H1 (cell line): ENCODE measurements around the gene EDEM2. TPM values are rescaled to one million over a fixed set of nuclear protein-coding genes. Genes with fewer than 3 reads are reported as not detected.
"Not testable (repeated sequence)": the region's sequence is repeated elsewhere in the genome, so short reads cannot be mapped to it uniquely, and the experiment has no call there.

Experiments
- CTCF ChIA-PET: fragments of 300-600 bp; sonication (Branson Sonifier 250); formaldehyde crosslinking; loops from one replicate; lab custom pipeline; 2021; ENCODE audit not compliant: partially characterized antibody; lab: Charles Lee
- POLR2A ChIA-PET: fragments of 300-600 bp; sonication (Branson Sonifier 250); formaldehyde crosslinking; loops from one replicate; lab custom pipeline; 2021; ENCODE audit warnings: inconsistent platforms; ENCODE audit not compliant: partially characterized antibody; lab: Charles Lee
- DNase-seq, 2 experiments: peaks; one replicate each; pipeline versions ENCODE4 v3.0.0 to v3.0.0-alpha.2; 2010 to 2022; ENCODE audit warnings: low spot score in 2 of 2, low read depth in 1 of 2, mixed read lengths in 1 of 2
- FAIRE-seq: peaks from 2 replicates; lab custom pipeline; 2011; peaks lifted over from hg19 to GRCh38; lab: Jason Lieb, UNC
- H2AFZ ChIP-seq: 2 replicates; pipeline ENCODE4 v1.8.1; 2012; ENCODE audit warnings: low read length, inconsistent platforms
- H2AK5ac ChIP-seq: 2 replicates; pipeline ENCODE4 v1.6.1; 2013; ENCODE audit warnings: low read depth, low read length
- H2BK120ac ChIP-seq: replicated peaks from 2 replicates; pipeline ENCODE3; 2013; ENCODE audit warnings: low read depth, low read length, inconsistent platforms
- H2BK12ac ChIP-seq: 2 replicates; pipeline ENCODE4 v1.6.1; 2013; ENCODE audit warnings: low read depth, low read length
- H2BK15ac ChIP-seq: 2 replicates; pipeline ENCODE4 v1.6.1; 2013; ENCODE audit warnings: low read length
- H2BK20ac ChIP-seq: 2 replicates; pipeline ENCODE4 v1.6.1; 2013; ENCODE audit warnings: low read length
- H2BK5ac ChIP-seq: 2 replicates; pipeline ENCODE4 v1.6.1; 2013; ENCODE audit warnings: low read depth, low read length
- H3K14ac ChIP-seq: 2 replicates; pipeline ENCODE4 v1.6.1; 2013; ENCODE audit warnings: inconsistent platforms; ENCODE audit not compliant: insufficient read length
- H3K18ac ChIP-seq: 2 replicates; pipeline ENCODE4 v1.6.1; 2013; ENCODE audit warnings: low read length; ENCODE audit errors: extremely low read depth
- H3K23ac ChIP-seq: 2 replicates; pipeline ENCODE4 v1.6.1; 2013; ENCODE audit warnings: inconsistent platforms; ENCODE audit not compliant: insufficient read length
- H3K23me2 ChIP-seq: 2 replicates; pipeline ENCODE4 v1.6.1; 2013; ENCODE audit warnings: low read depth, low read length
- H3K27ac ChIP-seq: 2 replicates; pipeline ENCODE4 v1.6.1; 2011; ENCODE audit warnings: low read depth, low read length, inconsistent platforms
- H3K27me3 ChIP-seq, 4 experiments: replicated peaks in 1 of 4; 1 replicate in 1 of 4; 2 replicates in 3 of 4; pipeline versions ENCODE4 v1.6.1 to v1.8.1; 2011 to 2013; ENCODE audit warnings: low read length in 3 of 4, mild to moderate bottlenecking in 3 of 4, inconsistent platforms in 2 of 4, mixed read lengths in 2 of 4, moderate library complexity in 1 of 4; ENCODE audit not compliant: control insufficient read depth in 3 of 4, insufficient read depth in 3 of 4; ENCODE audit errors: extremely low read depth in 1 of 4
- H3K36me3 ChIP-seq, 4 experiments: 2 replicates each; pipeline versions ENCODE4 v1.6.1 to v1.8.1; 2011 to 2013; ENCODE audit warnings: mild to moderate bottlenecking in 4 of 4, low read length in 3 of 4, moderate library complexity in 2 of 4, control low read depth in 1 of 4, inconsistent platforms in 1 of 4; ENCODE audit not compliant: insufficient read depth in 4 of 4, control insufficient read depth in 2 of 4
- H3K4ac ChIP-seq: replicated peaks from 2 replicates; pipeline ENCODE3; 2013; ENCODE audit warnings: low read length, low read depth, mixed read lengths, inconsistent platforms; ENCODE audit not compliant: insufficient read length
- H3K4me1 ChIP-seq, 4 experiments: replicated peaks in 1 of 4; 1 replicate in 1 of 4; 2 replicates in 3 of 4; pipeline versions ENCODE4 v1.6.1 to v1.8.1; 2011 to 2013; ENCODE audit warnings: low read length in 3 of 4, inconsistent platforms in 2 of 4, mixed read lengths in 1 of 4; ENCODE audit not compliant: insufficient read depth in 4 of 4, control insufficient read depth in 3 of 4
- H3K4me2 ChIP-seq, 2 experiments: 2 replicates each; pipeline versions ENCODE4 v1.6.1 to v1.8.1; 2011 to 2013; ENCODE audit warnings: low read depth in 2 of 2, low read length in 2 of 2, control low read depth in 1 of 2, inconsistent platforms in 1 of 2, mild to moderate bottlenecking in 1 of 2; ENCODE audit not compliant: insufficient read depth in 1 of 2
- H3K4me3 ChIP-seq, 4 experiments: fragments of 200-600, 300-600 bp in 1 of 4; sonication (generic), shearing (Covaris generic), sonication (Bioruptor Twin) in 1 of 4; 2 replicates each; pipeline versions ENCODE4 v1.5.1 to v1.8.1; 2011 to 2016; ENCODE audit warnings: low read length in 4 of 4, low read depth in 3 of 4, control low read depth in 2 of 4, inconsistent platforms in 2 of 4, mild to moderate bottlenecking in 2 of 4, mixed read lengths in 1 of 4, moderate library complexity in 1 of 4; ENCODE audit not compliant: insufficient read depth in 2 of 4; ENCODE audit errors: extremely low read depth in 1 of 4
- H3K56ac ChIP-seq: replicated peaks from 2 replicates; pipeline ENCODE3; 2013; ENCODE audit warnings: low read depth, mild to moderate bottlenecking, mixed read lengths, low read length, inconsistent platforms; ENCODE audit not compliant: insufficient read length
- H3K79me1 ChIP-seq: 2 replicates; pipeline ENCODE4 v1.6.1; 2013; ENCODE audit warnings: low read depth, low read length, control low read depth
- H3K79me2 ChIP-seq, 2 experiments: 2 replicates each; pipeline versions ENCODE4 v1.6.1 to v1.8.1; 2012 to 2013; ENCODE audit warnings: low read length in 2 of 2, mild to moderate bottlenecking in 2 of 2, inconsistent platforms in 1 of 2; ENCODE audit not compliant: insufficient read depth in 2 of 2, control insufficient read depth in 1 of 2
- H3K9ac ChIP-seq, 4 experiments: replicated peaks in 1 of 4; 1 replicate in 1 of 4; 2 replicates in 3 of 4; pipeline versions ENCODE4 v1.6.1 to v1.8.1; 2011 to 2013; ENCODE audit warnings: low read depth in 3 of 4, low read length in 3 of 4, control low read depth in 2 of 4, mild to moderate bottlenecking in 2 of 4, moderate library complexity in 2 of 4, inconsistent platforms in 1 of 4; ENCODE audit errors: extremely low read depth in 1 of 4
- H3K9me3 ChIP-seq, 2 experiments: 2 replicates each; pipeline versions ENCODE4 v1.6.1 to v1.8.1; 2012 to 2013; ENCODE audit warnings: mild to moderate bottlenecking in 2 of 2, moderate library complexity in 2 of 2, control low read depth in 1 of 2, inconsistent platforms in 1 of 2, low read depth in 1 of 2, low read length in 1 of 2, mixed read lengths in 1 of 2; ENCODE audit not compliant: insufficient read depth in 2 of 2
- H4K20me1 ChIP-seq, 2 experiments: replicated peaks in 1 of 2; 2 replicates each; pipeline versions ENCODE3 to v1.8.1; 2011 to 2013; ENCODE audit warnings: inconsistent platforms in 2 of 2, low read length in 2 of 2, mild to moderate bottlenecking in 1 of 2; ENCODE audit not compliant: insufficient read depth in 2 of 2, control insufficient read depth in 1 of 2
- H4K5ac ChIP-seq: 2 replicates; pipeline ENCODE4 v1.6.1; 2013; ENCODE audit warnings: low read length, low read depth, mixed read lengths, inconsistent platforms; ENCODE audit not compliant: insufficient read length
- H4K8ac ChIP-seq: 2 replicates; pipeline ENCODE4 v1.8.0; 2013; ENCODE audit warnings: mild to moderate bottlenecking, moderate library complexity, low read length, inconsistent platforms; ENCODE audit not compliant: insufficient read depth; ENCODE audit errors: extremely low read depth
- H4K91ac ChIP-seq: replicated peaks from 2 replicates; pipeline ENCODE3; 2013; ENCODE audit warnings: low read length, mixed read lengths, inconsistent platforms; ENCODE audit not compliant: insufficient read length
- WGBS, 2 experiments: shearing (Covaris generic) in 1 of 2; methylation state at CpG; one replicate each; pipeline versions ENCODE4 v1.1.6 to v1.1.7; 2013 to 2015; ENCODE audit warnings: low lambda C conversion rate in 2 of 2, mixed read lengths in 2 of 2, inconsistent platforms in 1 of 2, low coverage in 1 of 2, missing lambda C conversion rate in 1 of 2; ENCODE audit not compliant: insufficient replicate concordance in 2 of 2, insufficient coverage in 1 of 2, insufficient read length in 1 of 2; ENCODE audit errors: extremely low coverage in 1 of 2, missing lambda C conversion rate in 1 of 2; 5-methylcytosine and 5-hydroxymethylcytosine counted together
- polyA plus RNA-seq, 7 experiments: library from polyadenylated mRNA; depleted of rRNA in 3 of 7; stranded (reverse) in 5 of 7; unstranded in 2 of 7; fragments of >200 nt in 5 of 7; fragments of 200-250 nt in 2 of 7; gene quantifications; 1 replicate in 5 of 7; 2 replicates in 1 of 7; 4 replicates in 1 of 7; pipeline versions ENCODE4 v1.2.1 to v1.2.3, GENCODE V29; 2011 to 2013; ENCODE audit warnings: missing spikeins in 2 of 7, mixed read lengths in 2 of 7
- total RNA-seq: library from RNA; stranded (reverse); fragmentation: NEBNext Ultra II Directional; extraction: Animal tissue kit (Norgen Biotek cat#: 25700); gene quantifications from 2 replicates; pipeline ENCODE4 v1.2.1, GENCODE V29; 2021

EDEM2 gene
- total and polyA plus RNA-seq, 2 of the 8 experiments (the other 6 are each of a cell fraction or from before 2014, with no cell fraction given): 15.2 to 19.6 TPM

GRCh38 chr20:35193031-35193791 is 46.1 kb upstream of the EDEM2 start:
- H3K23me2 ChIP-seq, H3K27ac ChIP-seq, H4K5ac ChIP-seq, POLR2A ChIA-PET, H3K18ac ChIP-seq, H4K91ac ChIP-seq, H2BK20ac ChIP-seq, H3K79me1 ChIP-seq, H3K9ac ChIP-seq, FAIRE-seq, H4K20me1 ChIP-seq, H3K4me3 ChIP-seq, H3K79me2 ChIP-seq, H4K8ac ChIP-seq, H3K4ac ChIP-seq, H3K27me3 ChIP-seq, H3K23ac ChIP-seq, H3K4me1 ChIP-seq, H2AK5ac ChIP-seq, DNase-seq, H2BK120ac ChIP-seq, H2AFZ ChIP-seq, H2BK12ac ChIP-seq, H3K36me3 ChIP-seq, H3K56ac ChIP-seq, H2BK15ac ChIP-seq, H3K4me2 ChIP-seq, H2BK5ac ChIP-seq, H3K14ac ChIP-seq: not testable (repeated sequence)
- CTCF ChIA-PET: interaction anchor here (0.6 to 3.4 kb wide), 7 partner anchors 9 to 65 kb away, joined by 3 to 22 read pairs (median 3); no protein-coding TSS in a partner anchor
- 90% methylated on average over 9 of the region's 9 CpGs; no CpG with 5 or more reads in 1 of the 2 experiments for WGBS, 2 experiments
- peaks cover 5 to 11% of the 10 kb centered on the region in 2 experiments; a peak in 2 of 4 replicates for H3K9me3 ChIP-seq
